ENCODE data around the gene SLC27A2. TPM values are rescaled to one million over a fixed set of nuclear protein-coding genes. Genes with fewer than 3 reads are reported as not detected.
"Not testable (repeated sequence)": the region's sequence is repeated elsewhere in the genome, so short reads cannot be mapped to it uniquely, and the experiment has no call there.

Gene SLC27A2
- total RNA-seq: not detected

- Histone ChIP-seq H3K4me3 (peak within 1 kb of the TSS; percentile 40 to 56), H3K36me3 (no peaks in the 10 kb centered on the region), H3K4me1 (peaks cover 0 to 12% of the 10 kb centered on the region in 2 donors), H3K27me3 (peaks cover 0 to 14% of the 10 kb centered on the region in 2 donors), H3K9me3 (no peaks in the 10 kb centered on the region), H3K27ac (no peak within 1 kb of the TSS)
- TF ChIP-seq CTCF (IDR thresholded peaks at IDR 0.05): peak in 1 of 2 donors; percentile 53
- no peak for DNase-seq (ENCODE audit: low spot score)
These were observed at the start of gene SLC27A2 for GRCh38 chr15:50181969-50182218. TSS of gene SLC27A2 (plus strand) at chr15:50182196. CDS start at chr15:50182428, 232 bp downstream.

GRCh38 chr15:50132251-50132984 lies 49.6 kb upstream of the SLC27A2 start:
- not testable (repeated sequence) for H3K27ac ChIP-seq; H3K4me1 ChIP-seq; H3K36me3 ChIP-seq; H3K9me3 ChIP-seq; DNase-seq (ENCODE audit: low spot score); H3K27me3 ChIP-seq; H3K4me3 ChIP-seq

- DNase-seq (ENCODE audit: low spot score): no peak
- H3K9me3 ChIP-seq: no peaks in the 10 kb centered on the region
- H3K4me3 ChIP-seq: no peak overlapping the region
- TF ChIP-seq CTCF (IDR thresholded peaks at IDR 0.05): no peak
- peak overlapping the region in 1 of 2 donors; percentile 69 for H3K27ac ChIP-seq
- H3K27me3 ChIP-seq: no peaks in the 10 kb centered on the region
- no peaks in the 10 kb centered on the region for H3K36me3 ChIP-seq
- no peaks in the 10 kb centered on the region for H3K4me1 ChIP-seq
These were observed 47.4 kb upstream of the SLC27A2 start for GRCh38 chr15:50134524-50135024.

GRCh38 chr15:50135031-50135551 lies 46.9 kb upstream of the SLC27A2 start:
- H3K9me3 ChIP-seq: no peaks in the 10 kb centered on the region
- H3K27ac ChIP-seq: peak overlapping the region in 1 of 2 donors; percentile 69
- no peaks in the 10 kb centered on the region for H3K4me1 ChIP-seq
- H3K4me3 ChIP-seq: no peak overlapping the region
- TF ChIP-seq CTCF (IDR thresholded peaks at IDR 0.05): no peak
- H3K27me3 ChIP-seq: no peaks in the 10 kb centered on the region
- no peaks in the 10 kb centered on the region for H3K36me3 ChIP-seq
- no peak for DNase-seq (ENCODE audit: low spot score)

- Histone ChIP-seq H3K4me1 (no peaks in the 10 kb centered on the region), H3K4me3 (no peak overlapping the region), H3K36me3 (no peaks in the 10 kb centered on the region), H3K27ac (no peak overlapping the region), H3K27me3 (no peaks in the 10 kb centered on the region), H3K9me3 (no peaks in the 10 kb centered on the region)
- no peak for TF ChIP-seq CTCF (IDR thresholded peaks at IDR 0.05)
- no peak for DNase-seq (ENCODE audit: low spot score)
These were observed 44.6 kb upstream of the SLC27A2 start for GRCh38 chr15:50137330-50137761.

- DNase-seq (ENCODE audit: low spot score): no peak
- H3K36me3 ChIP-seq: no peaks in the 10 kb centered on the region
- no peak overlapping the region for H3K27ac ChIP-seq
- H3K4me1 ChIP-seq: no peaks in the 10 kb centered on the region
- no peak for TF ChIP-seq CTCF (IDR thresholded peaks at IDR 0.05)
- no peaks in the 10 kb centered on the region for H3K27me3 ChIP-seq
- H3K4me3 ChIP-seq: no peak overlapping the region
- H3K9me3 ChIP-seq: no peaks in the 10 kb centered on the region
These were observed 44.1 kb upstream of the SLC27A2 start for GRCh38 chr15:50137893-50138292.

All from right atrium auricular region (tissue), 2 donors.